GM21447 (cell line): ENCODE results near the gene LBP.
"Not testable (repeated sequence)": the region's sequence is repeated elsewhere in the genome, so short reads cannot be mapped to it uniquely, and the experiment has no call there.

Experiments
- ATAC-seq: cut with Tn5 transposase; IDR thresholded peaks from one replicate; pipeline ENCODE4 v1.9.1; 2021; ENCODE audit not compliant: unreplicated experiment

LBP gene

DNA sequence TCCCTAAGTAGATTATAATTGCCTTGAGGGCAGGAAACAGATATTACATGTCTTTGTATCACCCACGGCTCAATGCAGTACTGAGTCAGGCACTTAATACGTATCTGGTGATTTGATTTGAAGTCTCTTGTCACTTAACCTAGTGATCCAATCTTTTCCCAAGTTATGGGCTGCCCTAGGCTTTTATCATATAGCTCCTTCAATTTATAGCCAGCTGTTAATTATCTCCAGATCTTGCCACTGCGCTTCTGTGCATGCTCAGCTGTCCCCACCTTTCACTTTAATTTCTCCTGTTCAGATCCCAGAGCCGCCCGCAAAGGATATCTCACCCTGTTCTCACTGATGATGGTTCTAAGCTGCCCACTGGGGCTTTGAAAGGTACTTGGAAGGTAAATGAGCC lies 47.0 kb downstream of the LBP start:
- ATAC-seq: no peak

- no peak for ATAC-seq
Measured at GRCh38 chr20:38395165-38395564, 48.9 kb downstream of the LBP start.

- ATAC-seq: not testable (repeated sequence)
Measured at GRCh38 chr20:38395751-38396395, 49.6 kb downstream of the LBP start.

DNA sequence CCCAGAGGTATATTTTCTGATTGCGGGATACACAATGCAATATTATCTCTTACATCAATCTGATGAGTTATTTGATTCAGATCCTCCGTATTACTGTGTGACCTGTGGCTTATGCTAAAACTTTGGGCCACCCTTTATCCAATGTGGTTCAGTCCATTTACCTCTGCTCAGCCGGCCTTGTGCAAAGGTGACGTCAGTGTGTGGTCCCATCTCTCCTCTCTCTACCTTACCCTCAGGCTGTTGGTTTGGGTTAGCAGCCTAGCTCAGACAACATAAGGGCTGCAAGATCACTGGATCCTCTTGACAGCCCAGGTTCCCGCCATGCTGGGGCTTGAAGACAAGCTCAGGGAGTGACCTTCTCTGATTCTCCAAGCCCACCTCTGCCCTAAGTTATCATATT lies 55.8 kb downstream of the LBP start:
- ATAC-seq: no peak

GRCh38 chr20:38402816-38403215 lies 56.5 kb downstream of the LBP start:
- ATAC-seq: no peak

DNA sequence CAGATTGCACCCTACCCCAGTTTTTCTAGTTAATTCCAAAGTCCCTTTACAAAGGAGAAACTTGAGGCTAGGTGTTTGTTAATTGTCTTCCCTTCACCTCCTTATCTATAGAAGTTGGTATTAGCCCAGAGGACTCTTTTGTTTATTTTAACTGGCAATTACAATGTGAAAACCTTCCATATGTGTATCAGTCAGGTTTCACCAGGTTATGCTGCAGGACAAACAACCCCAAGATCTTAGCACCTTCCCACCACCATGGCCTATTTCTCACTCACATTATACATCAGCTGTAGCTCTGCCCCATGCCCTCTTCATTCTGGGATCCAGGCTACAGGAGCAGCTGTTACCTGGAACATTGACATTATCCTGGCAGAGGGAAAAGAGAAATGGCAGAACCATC lies 57.7 kb downstream of the LBP start:
- ATAC-seq: no peak

GRCh38 chr20:38405132-38405531 lies 58.9 kb downstream of the LBP start:
- no peak for ATAC-seq

DNA sequence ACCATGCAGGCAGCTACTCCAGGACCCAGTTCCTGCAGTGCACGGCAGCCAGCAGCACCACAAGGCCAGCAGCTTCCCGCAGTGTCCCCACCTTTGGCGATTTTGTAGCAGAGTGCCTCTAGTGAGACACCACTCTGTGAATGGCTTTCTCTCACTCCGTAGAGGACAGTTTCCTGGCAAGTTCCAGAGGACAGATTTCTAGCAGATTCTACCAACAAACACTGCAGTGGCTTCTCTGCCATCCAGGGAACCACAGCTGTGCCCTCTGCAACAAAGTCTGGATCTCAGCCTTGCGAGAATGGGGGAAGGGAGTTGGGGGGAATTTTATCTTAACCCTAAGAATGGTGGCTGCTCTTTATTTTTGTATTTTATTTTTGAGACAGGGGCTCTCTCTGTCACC lies 60.2 kb downstream of the LBP start:
- ATAC-seq: no peak

DNA sequence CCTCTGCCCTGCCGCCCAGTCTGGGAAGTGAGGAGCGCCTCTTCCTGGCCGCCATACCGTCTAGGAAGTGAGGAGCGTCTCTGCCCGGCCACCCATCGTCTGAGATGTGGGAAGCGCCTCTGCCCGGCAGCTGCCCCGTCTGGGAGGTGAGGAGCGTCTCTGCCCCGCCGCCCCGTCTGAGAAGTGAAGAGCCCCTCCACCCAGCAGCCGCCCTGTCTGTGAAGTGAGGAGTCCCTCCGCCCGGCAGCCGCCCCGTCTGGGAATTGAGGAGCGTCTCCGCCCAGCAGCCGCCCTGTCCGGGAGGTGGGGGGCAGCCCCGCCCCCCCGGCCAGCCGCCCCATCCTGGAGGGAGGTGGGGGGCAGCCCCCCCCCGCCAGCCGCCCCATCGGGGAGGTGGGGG lies 61.0 kb downstream of the LBP start:
- no peak for ATAC-seq

- not testable (repeated sequence) for ATAC-seq
Measured at GRCh38 chr20:38407822-38408221, 61.5 kb downstream of the LBP start.

- no peak for ATAC-seq
Measured at GRCh38 chr20:38412877-38413577, 66.7 kb downstream of the LBP start.

DNA sequence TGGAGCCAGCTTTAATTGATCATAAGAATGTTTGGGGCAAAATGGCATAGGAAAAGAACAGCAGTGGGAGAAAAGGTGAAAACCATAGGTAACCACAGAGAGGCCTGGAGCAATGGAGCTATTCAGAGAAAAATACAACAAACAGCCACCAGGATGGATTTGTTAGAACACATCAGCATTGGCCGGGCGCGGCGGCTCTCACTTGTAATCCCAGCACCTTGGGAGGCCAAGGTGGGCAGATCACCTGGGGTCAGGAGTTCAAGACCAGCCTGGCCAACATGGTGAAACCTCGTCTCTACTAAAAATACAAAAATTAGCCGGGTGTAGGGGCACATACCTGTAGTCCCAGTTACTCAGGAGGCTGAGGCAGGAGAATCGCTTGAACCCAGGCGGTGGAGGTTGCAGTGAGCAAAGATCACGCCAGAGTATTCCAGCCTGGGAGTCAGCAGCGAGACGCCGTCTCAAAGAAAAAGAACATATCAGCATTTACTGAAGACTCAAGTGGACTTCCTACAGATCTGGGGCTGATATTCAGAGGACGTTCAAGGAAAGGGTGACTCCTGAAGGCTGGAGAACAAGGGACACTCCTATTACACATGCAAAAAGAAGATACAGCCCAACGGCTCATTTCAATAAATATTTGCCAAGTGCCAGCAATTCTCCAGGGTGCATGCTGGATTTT lies 68.6 kb downstream of the LBP start:
- no peak for ATAC-seq

DNA sequence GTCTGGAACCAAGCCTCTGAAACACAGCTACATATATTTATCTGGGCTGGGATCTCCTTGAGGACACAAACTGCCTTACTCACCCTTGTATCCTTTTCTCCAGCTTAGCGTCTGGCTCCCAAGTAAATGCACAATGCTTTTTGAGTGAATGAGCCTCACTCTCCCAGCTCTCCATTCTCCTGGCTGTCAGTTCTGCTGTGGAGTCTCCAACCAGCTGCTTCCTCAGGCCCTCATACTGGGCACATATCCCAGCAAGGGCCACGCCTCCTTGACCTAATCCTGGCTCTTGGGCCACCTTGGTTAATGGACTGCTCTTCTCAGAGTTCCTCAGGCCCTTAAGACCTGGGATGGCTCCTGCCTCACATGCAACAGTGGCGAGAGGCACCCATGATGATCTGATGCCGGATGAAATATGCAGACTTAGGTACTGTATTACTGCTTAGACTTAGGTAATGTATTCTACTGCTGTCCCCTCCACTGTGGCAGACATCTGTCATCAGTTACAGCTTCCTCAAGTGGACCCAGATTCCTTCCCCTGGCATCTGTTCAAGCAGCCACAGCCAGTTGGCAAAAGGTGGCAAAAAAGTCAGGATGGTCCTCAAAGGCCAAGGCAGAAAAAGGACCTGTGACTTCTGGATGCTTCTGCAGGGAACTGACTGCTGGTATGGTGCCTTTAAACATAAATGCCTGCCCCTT lies 72.4 kb downstream of the LBP start:
- no peak for ATAC-seq

DNA sequence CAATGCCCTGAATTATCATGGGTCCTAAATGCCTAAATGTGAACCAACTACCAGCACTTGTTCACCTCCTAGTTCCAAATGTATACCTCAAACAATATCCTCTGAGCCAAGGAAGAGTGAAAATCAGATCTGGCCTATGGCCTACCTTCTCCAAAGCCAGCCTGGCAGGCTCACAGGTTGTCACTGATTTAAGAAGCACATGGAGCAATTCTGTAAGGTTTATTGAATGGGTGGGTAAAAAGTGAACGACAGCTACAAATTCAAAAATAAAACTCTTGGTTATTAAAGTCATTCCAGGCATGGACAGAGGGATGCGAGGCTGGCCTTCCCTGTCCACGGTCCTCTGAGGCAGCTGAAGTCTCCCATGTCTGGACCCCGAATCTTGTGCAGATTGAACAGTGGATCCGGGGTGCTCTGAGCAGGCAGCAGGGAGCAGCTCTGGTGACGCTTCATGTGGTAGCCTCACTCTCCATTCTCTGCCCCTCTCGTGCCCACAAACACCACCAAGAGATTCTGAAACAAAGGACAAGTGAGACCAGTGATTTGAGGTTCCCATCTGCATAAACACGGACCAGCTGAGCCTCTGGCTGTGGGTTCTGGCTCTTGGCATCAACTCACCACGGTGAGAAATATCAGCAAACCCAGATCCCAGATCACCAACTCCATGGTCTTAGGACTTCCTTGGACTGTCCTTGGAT lies 74.3 kb downstream of the LBP start:
- ATAC-seq: no peak

DNA sequence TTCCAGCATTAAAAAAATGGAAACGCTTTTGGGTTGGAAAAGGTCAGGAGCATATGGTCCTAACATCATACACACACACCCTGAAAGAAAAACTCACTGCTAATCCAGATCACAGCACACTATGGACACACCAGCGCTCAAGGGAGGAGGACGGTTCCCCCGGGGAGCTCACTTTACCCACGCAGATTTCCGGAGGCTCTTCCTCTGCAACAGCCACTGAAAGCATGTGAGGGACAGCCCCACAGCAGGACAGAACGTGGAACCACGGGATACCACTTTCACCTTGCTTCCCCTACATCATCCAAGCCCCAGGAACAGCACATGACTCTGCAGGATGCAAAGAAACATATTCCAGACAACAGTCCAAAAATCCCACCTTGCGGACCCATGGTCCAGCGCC lies 75.6 kb downstream of the LBP start:
- ATAC-seq: no peak

DNA sequence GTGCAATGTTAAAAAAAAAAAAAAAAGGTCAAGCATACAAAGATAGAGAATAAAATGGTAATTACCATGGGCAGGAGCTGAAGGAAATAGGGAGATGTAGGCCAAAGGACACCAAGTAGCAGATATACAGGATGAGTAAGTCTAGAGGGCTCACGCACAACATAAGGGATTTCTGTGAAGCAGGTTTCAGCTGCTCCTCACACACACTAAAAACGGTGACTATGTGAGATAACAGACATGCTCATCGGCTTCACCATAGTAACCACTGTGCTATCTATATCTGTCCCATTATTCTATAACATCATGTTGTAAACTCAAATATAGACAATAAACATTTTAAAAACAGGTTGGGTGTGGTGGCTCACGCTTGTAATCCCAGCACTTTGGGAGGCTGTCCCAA lies 77.3 kb downstream of the LBP start:
- ATAC-seq: no peak

- ATAC-seq: no peak
Measured at GRCh38 chr20:38424401-38424800, 78.1 kb downstream of the LBP start.

DNA sequence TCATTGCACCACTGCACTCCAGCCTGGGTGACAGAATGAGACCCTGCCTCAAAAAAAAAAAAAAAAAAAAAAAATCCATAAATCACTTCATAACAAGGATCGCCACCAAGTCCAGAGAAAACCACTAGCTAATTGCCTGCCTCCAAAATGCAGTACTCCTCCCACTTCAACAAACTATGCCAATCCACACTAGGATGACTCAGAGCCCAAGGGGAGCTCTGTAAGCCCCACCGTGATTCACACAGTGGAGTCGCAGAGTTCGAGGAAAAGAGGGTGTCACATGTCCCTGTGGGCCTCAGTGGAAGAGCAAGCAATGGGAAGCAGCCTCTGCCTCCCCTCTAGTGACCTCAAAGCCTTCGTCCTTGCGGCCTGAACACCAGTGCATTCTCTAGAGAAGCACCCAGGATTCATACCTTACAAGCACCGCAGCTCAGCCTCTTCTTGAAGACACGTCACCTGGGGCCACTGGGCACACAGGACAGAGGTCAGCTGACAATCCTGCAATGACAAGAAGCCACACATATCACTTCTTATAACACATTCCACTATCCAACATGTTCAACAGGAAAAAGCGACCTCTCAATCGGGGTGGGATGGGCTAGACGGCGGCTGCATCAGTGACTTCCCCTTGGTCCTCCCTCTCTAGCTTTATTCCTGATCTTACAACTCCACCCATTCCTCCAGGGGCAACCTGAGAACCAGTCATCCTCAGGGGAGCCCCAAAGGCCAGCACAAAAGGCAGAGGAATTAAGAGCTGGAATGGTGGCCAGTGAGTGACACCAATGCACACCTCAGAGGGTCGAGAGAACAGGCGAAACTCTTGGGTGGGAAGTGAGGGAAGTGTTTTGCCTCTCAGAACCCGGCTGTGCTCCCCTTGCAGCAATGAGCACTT lies 80.0 kb downstream of the LBP start:
- no peak for ATAC-seq
